Activated CD8-positive, alpha-beta memory T cell treated with anti-CD3 and anti-CD28 coated beads, Interleukin-2, amount 10 ng/mL, durations not matched to agents 7 days and 5 days (primary cell): ENCODE results near the gene NOTUM. TPM values are rescaled to one million over a fixed set of nuclear protein-coding genes. Genes with fewer than 3 reads are reported as not detected.
A peak's percentile ranks its signal among the peaks of the same experiment; 100 is the strongest.

Source experiments
- ATAC-seq: fragments of 150-1000 bp; cut with Tn5 transposase; one replicate; pipeline ENCODE4 v1.10.0; 2021; ENCODE audit warnings: moderate library complexity
- CTCF ChIA-PET: fragments of 350-600 bp; sonication (Branson Sonifier 250); formaldehyde crosslinking; loops from one replicate; lab custom pipeline; 2021; ENCODE audit warnings: antibody characterized with exemption; lab: Charles Lee
- DNase-seq: peaks from one replicate; pipeline ENCODE4 v3.0.0-alpha.2; 2020
- H3K27ac Mint-ChIP-seq: one replicate; pipeline ENCODE4 v1.8.0; 2021; ENCODE audit warnings: mild to moderate bottlenecking, mixed read lengths
- H3K27me3 Mint-ChIP-seq: one replicate; pipeline ENCODE4 v1.8.0; 2021; ENCODE audit warnings: mixed read lengths
- H3K36me3 Mint-ChIP-seq: one replicate; pipeline ENCODE4 v1.8.0; 2021; ENCODE audit warnings: mild to moderate bottlenecking, mixed read lengths
- H3K4me1 Mint-ChIP-seq: one replicate; pipeline ENCODE4 v1.8.0; 2021; ENCODE audit warnings: mixed read lengths
- H3K4me3 Mint-ChIP-seq: one replicate; pipeline ENCODE4 v1.8.0; 2021; ENCODE audit warnings: mild to moderate bottlenecking, moderate library complexity, mixed read lengths
- H3K9me3 Mint-ChIP-seq: one replicate; pipeline ENCODE4 v1.8.0; 2022; ENCODE audit warnings: low read depth, mixed read lengths
- total RNA-seq, 2 experiments: library from RNA; stranded (reverse); gene quantifications; one replicate each; pipeline ENCODE4 v1.2.3, GENCODE V29; 2021

NOTUM gene
- total RNA-seq, 2 experiments from 2014 or later: 0.21 TPM; not detected in 1

- CTCF ChIA-PET: no interaction called here
- H3K4me3 Mint-ChIP-seq: no peak overlapping the region
- H3K27me3 Mint-ChIP-seq: peaks cover 10% of the 10 kb centered on the region
- peaks cover 9% of the 10 kb centered on the region for H3K36me3 Mint-ChIP-seq
- no peaks in the 10 kb centered on the region for H3K9me3 Mint-ChIP-seq
- peaks cover 4% of the 10 kb centered on the region for H3K4me1 Mint-ChIP-seq
- H3K27ac Mint-ChIP-seq: no peak overlapping the region
- DNase-seq: no peak
- ATAC-seq: no peak
Observed at GRCh38 chr17:81904600-81905423, 56.2 kb downstream of the NOTUM start.

DNA sequence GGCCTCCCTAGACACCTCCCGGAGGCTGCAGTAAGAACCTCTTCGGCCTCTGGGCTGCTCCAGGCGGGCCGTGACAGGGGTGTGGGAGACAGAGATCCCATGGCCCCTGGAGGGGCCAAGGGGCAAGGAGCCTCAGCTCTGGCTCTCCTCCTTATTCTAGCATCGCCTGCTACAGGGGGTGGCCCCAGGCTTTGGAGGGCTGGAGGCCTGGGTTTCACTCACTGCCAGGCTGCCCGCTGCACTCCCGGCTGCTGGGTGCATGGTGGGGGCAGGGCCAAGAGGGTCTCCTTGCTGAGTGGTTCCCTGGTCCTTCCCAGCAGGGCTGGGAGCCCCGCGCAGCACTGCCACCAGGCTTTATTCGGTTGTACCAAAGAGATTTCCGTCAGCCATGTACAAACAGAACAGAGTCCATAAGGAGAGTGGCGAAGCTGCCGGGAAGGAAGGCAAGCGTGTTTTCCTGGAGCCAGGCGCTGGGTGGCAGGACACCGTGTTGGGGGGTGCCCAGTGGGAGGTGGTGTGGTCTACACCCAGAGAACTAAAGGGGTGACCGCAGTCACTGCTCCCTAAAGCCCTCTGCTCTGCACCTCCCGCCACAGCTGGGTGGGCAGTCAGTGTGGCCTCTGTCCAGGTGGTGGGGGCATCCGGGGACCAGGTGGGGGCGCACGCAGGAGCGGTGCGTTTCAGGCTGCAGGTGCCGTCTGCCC, 56.9 kb downstream of the NOTUM start:
- no peaks in the 10 kb centered on the region for H3K9me3 Mint-ChIP-seq
- ATAC-seq (no peak), DNase-seq (no peak)
- H3K27me3 Mint-ChIP-seq: peaks cover 10% of the 10 kb centered on the region
- peaks cover 10% of the 10 kb centered on the region for H3K36me3 Mint-ChIP-seq
- peaks cover 4% of the 10 kb centered on the region for H3K4me1 Mint-ChIP-seq
- CTCF ChIA-PET: no interaction called here
- no peak overlapping the region for H3K27ac Mint-ChIP-seq
- no peak overlapping the region for H3K4me3 Mint-ChIP-seq

- CTCF ChIA-PET: interaction anchor here (1.4 kb wide), 1 partner anchor 11 kb away, joined by 5 read pairs; the partner anchor contains the start of gene ANAPC11
- Mint-ChIP-seq H3K27me3 (peaks cover 10% of the 10 kb centered on the region), H3K4me1 (peaks cover 4% of the 10 kb centered on the region), H3K4me3 (no peak overlapping the region), H3K27ac (no peak overlapping the region), H3K36me3 (peaks cover 10% of the 10 kb centered on the region), H3K9me3 (no peaks in the 10 kb centered on the region)
- no peak for ATAC-seq
- no peak for DNase-seq
Observed at GRCh38 chr17:81903415-81903831, 57.6 kb downstream of the NOTUM start.

- no peak overlapping the region for H3K27ac Mint-ChIP-seq
- H3K36me3 Mint-ChIP-seq: peaks cover 10% of the 10 kb centered on the region
- ATAC-seq (peak; percentile 43), DNase-seq (no peak)
- H3K9me3 Mint-ChIP-seq: no peaks in the 10 kb centered on the region
- no peak overlapping the region for H3K4me3 Mint-ChIP-seq
- H3K4me1 Mint-ChIP-seq: peaks cover 4% of the 10 kb centered on the region
- peaks cover 10% of the 10 kb centered on the region for H3K27me3 Mint-ChIP-seq
- CTCF ChIA-PET: interaction anchor here (1.4 kb wide), 1 partner anchor 11 kb away, joined by 5 read pairs; the partner anchor contains the start of gene ANAPC11
Observed at GRCh38 chr17:81902653-81903414, 58.2 kb downstream of the NOTUM start.

Other genes starting within 250 kb of the NOTUM start
- gene SLC25A10, start 248.9 kb downstream of the NOTUM start, total RNA-seq: 10 to 100 TPM; 32.8 to 40.1 TPM
- not detected for gene GCGR, start 157.0 kb downstream of the NOTUM start, total RNA-seq
- 10 to 100 TPM; 49.9 to 50.1 TPM for gene MCRIP1, start 127.9 kb downstream of the NOTUM start, total RNA-seq
- not detected for gene PPP1R27, start 126.1 kb downstream of the NOTUM start, total RNA-seq
- 100 to 1,000 TPM; 333 to 416 TPM for gene P4HB, start 100.7 kb downstream of the NOTUM start, total RNA-seq
- gene ARHGDIA, start 89.8 kb downstream of the NOTUM start, total RNA-seq: 100 to 1,000 TPM; 693 to 725 TPM
- 100 to 1,000 TPM; 215 to 236 TPM for gene ALYREF, start 69.6 kb downstream of the NOTUM start, total RNA-seq
- 100 to 1,000 TPM; 138 to 155 TPM for gene ANAPC11, start 69.5 kb downstream of the NOTUM start, total RNA-seq
- under 1 TPM in 1 of 2 experiments, not detected in 1; 0.23 TPM for gene NPB, start 58.9 kb downstream of the NOTUM start, total RNA-seq
- 10 to 100 TPM; 48.5 TPM for gene PCYT2, start 49.8 kb downstream of the NOTUM start, total RNA-seq
- 10 to 100 TPM; 55.1 to 61.0 TPM for gene SIRT7, start 43.0 kb downstream of the NOTUM start, total RNA-seq
- 10 to 100 TPM; 20.2 to 23.8 TPM for gene MAFG, start 33.5 kb downstream of the NOTUM start, total RNA-seq
- gene PYCR1, start 23.9 kb downstream of the NOTUM start, total RNA-seq: 10 to 100 TPM; 27.7 to 61.7 TPM
- gene MYADML2, start 14.0 kb downstream of the NOTUM start, total RNA-seq: not detected
- gene ASPSCR1, start 16.4 kb upstream of the NOTUM start, total RNA-seq: 10 to 100 TPM; 29.5 to 31.4 TPM
- 10 to 100 TPM; 80.2 to 91.3 TPM for gene CENPX, start 61.7 kb upstream of the NOTUM start, total RNA-seq
- gene LRRC45, start 62.1 kb upstream of the NOTUM start, total RNA-seq: 10 to 100 TPM; 45.4 to 61.6 TPM
- gene RAC3, start 70.5 kb upstream of the NOTUM start, total RNA-seq: 1 to 10 TPM; 6.4 to 6.8 TPM
- gene DCXR, start 76.5 kb upstream of the NOTUM start, total RNA-seq: 100 to 1,000 TPM; 120 to 124 TPM
- 10 to 100 TPM; 20.9 to 23.0 TPM for gene RFNG, start 90.6 kb upstream of the NOTUM start, total RNA-seq
- gene GPS1, start 90.7 kb upstream of the NOTUM start, total RNA-seq: 100 to 1,000 TPM in 1 of 2 experiments, 10 to 100 TPM in 1; 92.4 to 106 TPM
- gene DUS1L, start 104.6 kb upstream of the NOTUM start, total RNA-seq: 100 to 1,000 TPM; 134 to 139 TPM
- gene FASN, start 137.0 kb upstream of the NOTUM start, total RNA-seq: 100 to 1,000 TPM; 229 to 277 TPM